Stimulated activated CD4-positive, alpha-beta T cell treated with anti-CD3 and anti-CD28 coated beads, Interleukin-15, amount 100 ng/mL, for 1 hour (primary cell): Measurements from ENCODE around the gene S100A5.
A peak's percentile ranks its signal among the peaks of the same experiment; 100 is the strongest.

Source experiments
- DNase-seq, 2 donors: peaks; one replicate each; pipeline ENCODE4 v3.0.0-alpha.2; 2020; ENCODE audit warnings: low read depth in 1 of 2, low spot score in 1 of 2

S100A5 gene

GRCh38 chr1:153548722-153549688, 8.3 kb upstream of the S100A5 start, which contains the start of gene S100A3:
Gene S100A3 (minus strand): TSS chr1:153549258. CDS start chr1:153548485, 773 bp downstream.
- DNase-seq, result no peak

- DNase-seq, result no peak
Observed at GRCh38 chr1:153547560-153548551, 7.1 kb upstream of the S100A5 start.

GRCh38 chr1:153546796-153547559, 6.2 kb upstream of the S100A5 start:
- DNase-seq, result no peak

- DNase-seq, result no peak
Observed at GRCh38 chr1:153546371-153546770, 5.6 kb upstream of the S100A5 start.

- DNase-seq, result peak; percentile 81 to 85
Observed at GRCh38 chr1:153545067-153546055, 4.6 kb upstream of the S100A5 start, which contains the start of gene S100A4. Gene S100A4 (minus strand): TSS chr1:153545806. CDS start chr1:153544794, 1,012 bp downstream.

GRCh38 chr1:153544453-153545066, 3.8 kb upstream of the S100A5 start:
- no peak for DNase-seq

- no peak for DNase-seq
Observed at GRCh38 chr1:153543736-153544135, 3.0 kb upstream of the S100A5 start.

- DNase-seq, result no peak
Observed at GRCh38 chr1:153542956-153543711, 2.4 kb upstream of the S100A5 start.

GRCh38 chr1:153541641-153542590, 1.2 kb upstream of the S100A5 start:
- no peak for DNase-seq

GRCh38 chr1:153539395-153540093, 1.2 kb downstream of the S100A5 start:
- no peak for DNase-seq

GRCh38 chr1:153538315-153538821, 2.4 kb downstream of the S100A5 start:
- DNase-seq, result no peak

GRCh38 chr1:153537376-153537730, 3.4 kb downstream of the S100A5 start:
- no peak for DNase-seq

GRCh38 chr1:153536671-153537375, 3.9 kb downstream of the S100A5 start:
- no peak for DNase-seq

- peak; percentile 65 to 66 for DNase-seq
Observed at GRCh38 chr1:153536012-153536670, 4.6 kb downstream of the S100A5 start.
